ENCODE results near the gene GH2.
"Not testable (repeated sequence)": the region's sequence is repeated elsewhere in the genome, so short reads cannot be mapped to it uniquely, and the experiment has no call there.

The GH2 gene

DNA sequence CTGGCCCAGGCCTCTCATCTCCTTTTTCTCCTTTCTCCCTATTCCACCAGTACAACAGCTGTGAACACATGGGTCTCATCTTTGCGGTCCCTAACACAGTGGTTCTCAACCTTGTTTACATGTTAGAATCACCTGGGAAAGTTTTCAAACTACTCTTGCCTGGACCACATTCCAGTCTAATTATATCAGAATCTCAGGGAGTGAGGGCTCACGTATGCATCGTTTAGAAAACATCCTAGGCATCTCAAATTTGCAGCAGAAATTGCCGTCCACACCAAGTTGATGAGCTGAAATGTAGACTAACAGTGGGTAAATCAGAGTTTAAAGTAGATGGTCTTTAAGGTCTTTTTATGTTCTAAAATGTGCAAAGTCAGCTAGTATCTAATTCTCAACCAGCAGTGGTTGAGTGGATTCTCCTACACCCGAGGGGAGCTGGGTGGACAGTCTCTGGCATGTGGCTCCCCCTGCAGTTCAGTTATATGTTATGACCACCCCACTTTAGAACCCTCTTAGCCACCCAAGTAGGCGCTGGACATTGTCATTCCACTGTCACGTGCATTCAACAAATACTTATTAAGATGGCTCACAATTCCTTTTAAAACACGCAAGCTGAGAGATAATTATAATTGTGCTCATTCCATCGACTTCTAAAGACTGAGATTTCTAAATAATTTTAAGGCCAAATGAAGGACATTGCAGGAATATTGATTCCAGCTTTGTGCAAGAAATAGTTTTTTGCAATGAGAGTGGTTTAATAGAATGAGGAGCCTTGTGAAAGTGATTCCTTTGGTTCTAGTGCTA lies 12.1 kb downstream of the GH2 start:
- not testable (repeated sequence) for H3K4me3 ChIP-seq (ENCODE audit: low read depth in 1 of 2, low read length in 2 of 2); H3K9ac ChIP-seq (ENCODE audit: low read length); H3K9me3 ChIP-seq (ENCODE audit: low read length); H3K27ac ChIP-seq (ENCODE audit: low read depth, low read length); H3K4me1 ChIP-seq (ENCODE audit: insufficient read depth, low read length); H3K27me3 ChIP-seq (ENCODE audit: control insufficient read depth in 1 of 2, insufficient read depth in 2 of 2, low read length in 2 of 2); H3K36me3 ChIP-seq (ENCODE audit: insufficient read depth, low read length)

DNA sequence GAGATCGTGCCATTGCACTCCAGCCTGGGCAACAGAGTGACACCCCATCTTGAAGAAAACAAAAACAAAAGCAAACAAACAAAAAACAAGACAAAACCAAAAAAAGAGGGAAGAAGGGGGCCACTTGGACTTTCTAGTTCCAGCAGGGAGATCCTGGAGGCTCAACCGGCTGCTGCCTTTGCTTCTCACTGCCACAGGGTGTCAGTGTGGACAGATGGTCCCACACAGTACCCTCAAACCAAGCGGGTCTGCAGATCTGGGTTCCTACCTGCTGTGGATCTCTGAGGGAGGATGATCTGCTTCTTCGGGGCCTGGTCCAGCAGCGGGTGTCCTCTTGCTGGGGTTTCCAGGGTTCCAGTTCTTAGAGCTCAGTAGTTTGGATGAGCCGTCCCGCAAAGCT lies 15.1 kb downstream of the GH2 start:
- H3K4me3 ChIP-seq (ENCODE audit: low read depth in 1 of 2, low read length in 2 of 2); H3K36me3 ChIP-seq (ENCODE audit: insufficient read depth, low read length); H3K9me3 ChIP-seq (ENCODE audit: low read length); H3K27me3 ChIP-seq (ENCODE audit: control insufficient read depth in 1 of 2, insufficient read depth in 2 of 2, low read length in 2 of 2); H3K27ac ChIP-seq (ENCODE audit: low read depth, low read length); H3K4me1 ChIP-seq (ENCODE audit: insufficient read depth, low read length); H3K9ac ChIP-seq (ENCODE audit: low read length): not testable (repeated sequence)

DNA sequence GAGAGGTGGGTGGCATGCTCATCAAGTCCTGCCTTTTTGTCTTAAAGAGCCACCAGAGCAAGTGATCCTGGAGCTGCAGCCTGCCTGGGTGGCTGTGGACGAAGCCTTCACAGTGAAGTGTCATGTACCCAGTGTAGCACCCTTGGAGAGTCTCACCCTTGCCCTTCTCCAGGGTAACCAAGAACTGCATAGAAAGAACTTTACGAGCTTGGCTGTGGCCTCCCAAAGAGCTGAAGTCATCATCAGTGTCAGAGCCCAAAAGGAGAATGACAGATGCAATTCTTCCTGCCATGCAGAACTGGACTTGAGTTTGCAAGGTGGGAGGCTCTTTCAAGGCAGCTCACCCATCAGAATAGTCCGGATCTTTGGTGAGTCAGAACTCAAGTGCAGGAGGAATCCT lies 22.5 kb downstream of the GH2 start:
- H3K36me3 ChIP-seq (ENCODE audit: insufficient read depth, low read length) = no peaks in the 10 kb centered on the region
- no peaks in the 10 kb centered on the region for H3K9me3 ChIP-seq (ENCODE audit: low read length)

DNA sequence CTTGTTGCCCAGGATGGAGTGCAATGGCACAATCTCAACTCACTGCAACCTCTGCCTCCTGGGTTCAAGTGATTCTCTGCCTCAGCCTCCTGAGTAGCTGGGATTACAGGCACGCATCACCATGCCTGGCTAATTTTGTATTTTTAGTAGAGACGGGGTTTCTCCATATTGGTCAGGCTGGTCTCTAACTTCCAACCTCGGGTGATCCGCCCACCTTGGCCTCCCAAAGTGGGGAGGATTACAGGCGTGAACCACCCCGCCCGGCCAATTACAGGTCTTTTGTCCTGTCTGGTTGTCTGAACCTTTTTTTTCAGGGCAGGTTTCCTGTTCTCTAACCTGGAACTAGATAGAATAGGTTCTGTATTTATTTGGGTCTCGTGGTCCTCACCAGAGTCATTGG lies 25.3 kb downstream of the GH2 start:
- not testable (repeated sequence) for H3K4me1 ChIP-seq (ENCODE audit: insufficient read depth, low read length); H3K36me3 ChIP-seq (ENCODE audit: insufficient read depth, low read length); H3K27ac ChIP-seq (ENCODE audit: low read depth, low read length); H3K4me3 ChIP-seq (ENCODE audit: low read depth in 1 of 2, low read length in 2 of 2); H3K9ac ChIP-seq (ENCODE audit: low read length); H3K27me3 ChIP-seq (ENCODE audit: control insufficient read depth in 1 of 2, insufficient read depth in 2 of 2, low read length in 2 of 2); H3K9me3 ChIP-seq (ENCODE audit: low read length)

More for the DNA sequence above, 22.5 kb downstream of the GH2 start:
- Histone ChIP-seq H3K4me1 (ENCODE audit: insufficient read depth, low read length) (no peaks in the 10 kb centered on the region), H3K27ac (ENCODE audit: low read depth, low read length) (no peak overlapping the region), H3K27me3 (ENCODE audit: control insufficient read depth in 1 of 2, insufficient read depth in 2 of 2, low read length in 2 of 2) (no peaks in the 10 kb centered on the region), H3K9ac (ENCODE audit: low read length) (no peak overlapping the region), H3K4me3 (ENCODE audit: low read depth in 1 of 2, low read length in 2 of 2) (no peak overlapping the region)

DNA sequence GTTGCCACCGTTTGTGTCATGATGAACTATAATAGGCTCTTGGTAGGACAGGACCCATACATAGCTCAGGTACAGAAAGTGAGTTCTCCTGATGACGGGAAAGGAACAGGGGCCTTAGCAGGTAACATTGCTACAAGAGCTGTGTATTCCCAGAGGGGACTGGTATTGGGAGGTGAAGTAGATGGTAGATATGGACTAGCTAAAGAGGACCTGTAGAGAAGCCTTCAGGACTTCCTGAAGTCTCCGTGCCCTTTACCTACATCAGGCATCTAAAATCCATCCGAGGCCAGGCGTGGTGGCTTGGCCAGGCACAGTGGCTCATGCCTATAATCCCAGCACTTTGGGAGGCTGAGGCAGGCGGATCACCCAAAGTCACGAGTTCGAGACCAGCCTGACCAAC lies 26.6 kb downstream of the GH2 start:
- Histone ChIP-seq H3K4me3 (ENCODE audit: low read depth in 1 of 2, low read length in 2 of 2) (no peak overlapping the region), H3K4me1 (ENCODE audit: insufficient read depth, low read length) (no peaks in the 10 kb centered on the region), H3K27ac (ENCODE audit: low read depth, low read length) (no peak overlapping the region), H3K36me3 (ENCODE audit: insufficient read depth, low read length) (no peaks in the 10 kb centered on the region), H3K27me3 (ENCODE audit: control insufficient read depth in 1 of 2, insufficient read depth in 2 of 2, low read length in 2 of 2) (no peaks in the 10 kb centered on the region), H3K9ac (ENCODE audit: low read length) (no peak overlapping the region), H3K9me3 (ENCODE audit: low read length) (no peaks in the 10 kb centered on the region)

DNA sequence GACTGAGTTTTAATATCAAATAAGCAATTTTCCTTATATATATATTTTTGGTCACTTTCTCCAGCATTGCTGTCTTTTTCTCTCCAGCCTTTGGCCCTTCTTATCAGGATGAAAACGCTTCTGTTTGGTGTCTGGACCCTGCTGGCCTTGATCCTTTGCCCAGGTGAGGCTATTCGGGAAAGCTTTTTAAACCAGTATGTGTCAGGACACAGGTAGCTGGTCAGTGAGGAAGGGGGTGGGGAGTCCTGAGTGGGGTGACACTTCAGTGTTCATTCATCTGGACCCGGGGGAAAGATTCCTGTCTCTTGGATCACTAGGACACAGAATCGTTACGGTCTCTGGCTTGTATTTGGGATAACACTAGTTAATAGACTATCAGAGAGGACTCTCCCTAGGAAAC lies 27.0 kb downstream of the GH2 start:
- H3K9ac ChIP-seq (ENCODE audit: low read length) = no peak overlapping the region
- H3K27me3 ChIP-seq (ENCODE audit: control insufficient read depth in 1 of 2, insufficient read depth in 2 of 2, low read length in 2 of 2) = no peaks in the 10 kb centered on the region
- H3K4me1 ChIP-seq (ENCODE audit: insufficient read depth, low read length) = no peaks in the 10 kb centered on the region
- no peaks in the 10 kb centered on the region for H3K36me3 ChIP-seq (ENCODE audit: insufficient read depth, low read length)
- no peak overlapping the region for H3K27ac ChIP-seq (ENCODE audit: low read depth, low read length)
- no peak overlapping the region for H3K4me3 ChIP-seq (ENCODE audit: low read depth in 1 of 2, low read length in 2 of 2)
- H3K9me3 ChIP-seq (ENCODE audit: low read length) = no peaks in the 10 kb centered on the region

DNA sequence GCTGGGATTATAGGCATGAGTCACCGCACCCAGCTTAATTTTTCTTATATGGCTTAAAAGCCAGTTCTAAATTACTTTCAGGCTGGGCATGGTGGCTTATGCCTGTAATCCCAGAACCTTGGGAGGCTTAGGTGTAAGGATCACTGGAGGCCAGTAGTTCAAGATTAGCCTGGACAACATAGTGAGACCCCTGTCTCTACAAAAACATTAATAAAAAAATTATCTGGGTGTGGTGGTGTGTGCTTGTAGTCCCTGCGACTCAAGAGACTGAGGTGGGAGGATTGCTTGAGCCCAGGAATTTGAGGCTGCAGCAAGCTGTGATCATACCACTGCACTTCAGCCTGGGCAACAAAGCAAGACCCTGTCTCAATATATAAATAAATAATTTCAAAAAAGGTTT lies 28.5 kb downstream of the GH2 start:
- no peaks in the 10 kb centered on the region for H3K36me3 ChIP-seq (ENCODE audit: insufficient read depth, low read length)
- no peaks in the 10 kb centered on the region for H3K27me3 ChIP-seq (ENCODE audit: control insufficient read depth in 1 of 2, insufficient read depth in 2 of 2, low read length in 2 of 2)
- H3K4me3 ChIP-seq (ENCODE audit: low read depth in 1 of 2, low read length in 2 of 2) = no peak overlapping the region

DNA sequence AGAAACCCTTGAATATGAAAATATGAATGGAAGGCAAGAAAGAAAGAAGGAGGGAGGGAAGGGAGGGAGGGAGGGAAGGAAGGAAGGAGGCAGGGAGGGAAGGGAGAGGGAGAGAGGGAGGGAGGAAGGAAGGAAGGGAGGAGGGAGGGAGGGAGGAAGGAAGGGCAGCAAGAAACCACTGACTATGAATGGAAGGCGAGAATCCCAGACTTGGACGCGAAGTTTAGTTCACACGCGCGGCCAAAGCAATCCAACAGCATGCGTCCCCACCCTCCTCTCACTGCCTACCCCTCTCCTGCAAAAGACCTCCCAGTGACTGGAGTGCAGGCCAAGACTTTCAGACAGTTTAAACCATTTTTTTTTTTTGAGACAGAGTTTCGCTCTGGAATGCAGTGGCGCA lies 31.3 kb downstream of the GH2 start:
- no peaks in the 10 kb centered on the region for H3K27me3 ChIP-seq (ENCODE audit: control insufficient read depth in 1 of 2, insufficient read depth in 2 of 2, low read length in 2 of 2)
- H3K27ac ChIP-seq (ENCODE audit: low read depth, low read length) = no peak overlapping the region
- no peak overlapping the region for H3K4me3 ChIP-seq (ENCODE audit: low read depth in 1 of 2, low read length in 2 of 2)
- no peaks in the 10 kb centered on the region for H3K9me3 ChIP-seq (ENCODE audit: low read length)
- no peaks in the 10 kb centered on the region for H3K4me1 ChIP-seq (ENCODE audit: insufficient read depth, low read length)
- no peak overlapping the region for H3K9ac ChIP-seq (ENCODE audit: low read length)
- no peaks in the 10 kb centered on the region for H3K36me3 ChIP-seq (ENCODE audit: insufficient read depth, low read length)

More for the DNA sequence above, 28.5 kb downstream of the GH2 start:
- no peak overlapping the region for H3K9ac ChIP-seq (ENCODE audit: low read length)
- H3K9me3 ChIP-seq (ENCODE audit: low read length) = no peaks in the 10 kb centered on the region
- no peaks in the 10 kb centered on the region for H3K4me1 ChIP-seq (ENCODE audit: insufficient read depth, low read length)
- no peak overlapping the region for H3K27ac ChIP-seq (ENCODE audit: low read depth, low read length)

DNA sequence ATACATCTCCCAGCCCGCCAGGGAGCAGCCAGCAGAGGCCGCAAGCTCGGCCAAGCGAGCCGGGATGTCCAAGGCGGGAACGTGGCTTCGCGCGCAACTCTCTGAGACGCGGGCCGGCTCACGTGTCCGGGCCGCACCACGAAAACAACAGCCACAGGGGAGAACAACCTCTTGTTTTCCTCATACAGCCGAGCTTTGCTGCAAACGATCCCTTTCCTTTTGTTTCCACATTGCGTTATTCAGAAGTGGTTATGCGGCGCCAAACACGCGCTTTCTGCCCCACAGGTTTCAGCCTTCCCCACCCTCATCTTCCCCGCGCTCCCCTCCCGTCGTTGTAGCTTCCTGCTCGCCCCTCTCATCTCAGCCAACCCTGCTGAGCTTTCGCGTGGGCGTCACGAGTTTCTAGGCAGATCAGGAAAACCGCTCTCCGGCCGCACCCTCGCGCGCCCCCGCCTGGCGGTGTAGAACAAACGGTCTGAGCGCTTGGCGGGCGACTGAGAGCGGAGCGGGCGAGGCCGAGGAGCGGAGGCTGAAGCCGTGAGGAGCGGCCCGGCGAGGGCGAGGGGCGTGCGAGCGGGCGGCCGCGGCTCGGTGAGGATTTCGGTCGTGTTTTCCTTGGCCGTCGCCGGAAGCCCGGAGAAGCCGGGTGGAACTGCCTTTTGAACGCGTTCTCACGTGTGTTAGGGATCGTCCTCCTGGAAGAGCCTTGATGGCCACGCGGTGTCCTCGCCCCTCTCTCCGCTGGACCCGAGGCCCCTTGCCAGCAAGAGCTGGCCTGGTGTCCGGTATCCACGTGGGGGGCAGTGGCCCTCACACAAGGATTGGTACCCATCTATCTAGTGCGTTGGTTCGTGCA lies 32.7 kb downstream of the GH2 start:
- Histone ChIP-seq H3K4me1 (ENCODE audit: insufficient read depth, low read length) (peaks cover 5% of the 10 kb centered on the region), H3K27me3 (ENCODE audit: control insufficient read depth in 1 of 2, insufficient read depth in 2 of 2, low read length in 2 of 2) (no peaks in the 10 kb centered on the region), H3K9me3 (ENCODE audit: low read length) (no peaks in the 10 kb centered on the region), H3K4me3 (ENCODE audit: low read depth in 1 of 2, low read length in 2 of 2) (peak overlapping the region; percentile 44 to 65), H3K9ac (ENCODE audit: low read length) (no peak overlapping the region), H3K27ac (ENCODE audit: low read depth, low read length) (peak overlapping the region; percentile 67), H3K36me3 (ENCODE audit: insufficient read depth, low read length) (no peaks in the 10 kb centered on the region)

DNA sequence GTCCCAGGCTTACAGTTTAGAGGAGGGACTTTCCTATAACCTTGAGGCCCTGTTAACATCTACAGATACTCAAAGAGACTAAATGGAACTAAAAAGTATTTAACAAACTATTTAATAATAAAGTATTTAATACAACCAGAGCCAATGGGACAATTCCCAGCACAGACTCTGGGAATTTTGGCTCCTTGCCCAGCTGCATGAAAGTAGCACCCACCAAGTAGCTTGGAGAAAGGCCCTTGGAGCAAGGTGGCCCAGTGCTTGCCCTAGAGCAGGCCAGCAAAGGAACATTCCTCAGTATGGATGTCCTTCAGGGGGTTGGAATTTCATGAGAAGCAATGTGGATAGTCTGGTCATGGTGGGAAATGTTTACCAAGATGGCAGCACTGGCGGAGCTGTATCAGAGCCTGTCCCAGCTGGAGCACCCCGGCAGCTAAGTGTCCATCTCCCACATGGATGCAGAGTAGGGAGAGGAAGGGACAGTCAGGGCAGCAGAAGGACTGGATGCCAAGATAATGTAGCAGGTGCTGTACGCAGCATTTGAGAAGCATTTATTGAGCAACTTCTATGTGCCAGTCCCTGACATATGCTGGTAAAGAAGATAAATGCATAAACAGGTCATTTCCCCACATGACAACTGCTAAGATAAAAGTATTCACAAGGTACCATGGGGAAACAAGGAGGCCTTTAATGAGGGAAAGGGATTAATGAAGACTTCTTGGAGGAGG lies 34.1 kb downstream of the GH2 start:
- Histone ChIP-seq H3K9ac (ENCODE audit: low read length) (no peak overlapping the region), H3K36me3 (ENCODE audit: insufficient read depth, low read length) (no peaks in the 10 kb centered on the region), H3K27ac (ENCODE audit: low read depth, low read length) (no peak overlapping the region), H3K4me3 (ENCODE audit: low read depth in 1 of 2, low read length in 2 of 2) (no peak overlapping the region), H3K4me1 (ENCODE audit: insufficient read depth, low read length) (peaks cover 10% of the 10 kb centered on the region), H3K27me3 (ENCODE audit: control insufficient read depth in 1 of 2, insufficient read depth in 2 of 2, low read length in 2 of 2) (no peaks in the 10 kb centered on the region), H3K9me3 (ENCODE audit: low read length) (no peaks in the 10 kb centered on the region)

DNA sequence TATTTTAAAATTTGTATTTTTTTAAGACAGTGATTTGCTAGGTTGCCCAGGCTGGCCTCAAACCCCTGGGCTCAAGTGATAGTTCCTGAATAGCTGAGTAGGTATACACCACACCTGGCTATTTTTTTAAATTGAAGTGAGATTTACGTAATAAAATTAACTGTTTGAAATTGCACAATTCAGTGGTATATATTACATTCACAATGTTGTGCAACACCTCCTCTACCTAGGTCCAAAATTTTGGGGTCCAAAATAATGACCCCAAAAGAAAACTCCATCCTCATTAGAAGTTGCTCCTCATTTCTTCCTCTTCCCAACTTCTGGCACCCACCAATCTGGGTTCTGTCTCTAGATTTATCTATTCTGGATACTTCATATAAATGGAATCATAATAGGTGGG lies 36.2 kb downstream of the GH2 start:
- no peaks in the 10 kb centered on the region for H3K27me3 ChIP-seq (ENCODE audit: control insufficient read depth in 1 of 2, insufficient read depth in 2 of 2, low read length in 2 of 2)
- H3K36me3 ChIP-seq (ENCODE audit: insufficient read depth, low read length) = no peaks in the 10 kb centered on the region
- H3K9me3 ChIP-seq (ENCODE audit: low read length) = no peaks in the 10 kb centered on the region
- no peak overlapping the region for H3K4me3 ChIP-seq (ENCODE audit: low read depth in 1 of 2, low read length in 2 of 2)
- H3K9ac ChIP-seq (ENCODE audit: low read length) = no peak overlapping the region
- H3K4me1 ChIP-seq (ENCODE audit: insufficient read depth, low read length) = peaks cover 20% of the 10 kb centered on the region
- no peak overlapping the region for H3K27ac ChIP-seq (ENCODE audit: low read depth, low read length)
